ENCODE results near the gene GJD4. TPM values are rescaled to one million over a fixed set of nuclear protein-coding genes. Genes with fewer than 3 reads are reported as not detected.

The GJD4 gene
- total RNA-seq, 4 donors from 2014 or later, result 0.42 to 1.2 TPM; not detected in 2

GRCh38 chr10:35643151-35644049 is 38.3 kb downstream of the GJD4 start:
- peak overlapping the region; percentile 38 for H3K27ac ChIP-seq
- peak in 1 of 2 donors; percentile 74 for DNase-seq (ENCODE audit: low spot score in 2 of 2)

GRCh38 chr10:35644050-35644950 is 39.2 kb downstream of the GJD4 start:
- H3K27ac ChIP-seq, result no peak overlapping the region
- H3K4me1 ChIP-seq, result peaks cover 40% of the 10 kb centered on the region
- peaks cover 5% of the 10 kb centered on the region for H3K27me3 ChIP-seq
- H3K36me3 ChIP-seq, result no peaks in the 10 kb centered on the region
- no peak for TF ChIP-seq POLR2A (IDR thresholded peaks at IDR 0.05)
- TF ChIP-seq POLR2AphosphoS5 (IDR thresholded peaks at IDR 0.05), result no peak
- TF ChIP-seq EP300 (IDR thresholded peaks at IDR 0.05), result no peak
- no peak for TF ChIP-seq CTCF (IDR thresholded peaks at IDR 0.05)
- H3K4me3 ChIP-seq, result peak overlapping the region; percentile 94
- no peaks in the 10 kb centered on the region for H3K9me3 ChIP-seq
- no peak for DNase-seq (ENCODE audit: low spot score in 2 of 2)
- WGBS, result 11% methylated on average over 13 of the region's 13 CpGs

More at GRCh38 chr10:35643151-35644049, 38.3 kb downstream of the GJD4 start:
- H3K4me3 ChIP-seq, result peak overlapping the region; percentile 94
- under 1% methylated on average over 31 of the region's 42 CpGs for WGBS
- peaks cover 7% of the 10 kb centered on the region for H3K27me3 ChIP-seq
- H3K4me1 ChIP-seq, result peaks cover 48% of the 10 kb centered on the region
- TF ChIP-seq POLR2A (IDR thresholded peaks at IDR 0.05) (no peak), EP300 (IDR thresholded peaks at IDR 0.05) (no peak), POLR2AphosphoS5 (IDR thresholded peaks at IDR 0.05) (no peak), CTCF (IDR thresholded peaks at IDR 0.05) (no peak)
- no peaks in the 10 kb centered on the region for H3K9me3 ChIP-seq
- H3K36me3 ChIP-seq, result no peaks in the 10 kb centered on the region

GRCh38 chr10:35650894-35651293 is 45.8 kb downstream of the GJD4 start:
- no peak for TF ChIP-seq EP300 (IDR thresholded peaks at IDR 0.05)
- TF ChIP-seq CTCF (IDR thresholded peaks at IDR 0.05), result no peak
- TF ChIP-seq POLR2A (IDR thresholded peaks at IDR 0.05), result no peak
- no peak for TF ChIP-seq POLR2AphosphoS5 (IDR thresholded peaks at IDR 0.05)
- no peaks in the 10 kb centered on the region for H3K27me3 ChIP-seq
- 42% methylated on average over 3 of the region's 3 CpGs for WGBS

GRCh38 chr10:35652824-35653223 is 47.7 kb downstream of the GJD4 start:
- 82% methylated on average over 2 of the region's 2 CpGs for WGBS
- no peak overlapping the region for H3K27ac ChIP-seq
- no peak for TF ChIP-seq CTCF (IDR thresholded peaks at IDR 0.05)
- no peak for TF ChIP-seq POLR2A (IDR thresholded peaks at IDR 0.05)
- TF ChIP-seq POLR2AphosphoS5 (IDR thresholded peaks at IDR 0.05), result no peak
- TF ChIP-seq EP300 (IDR thresholded peaks at IDR 0.05), result no peak
- no peaks in the 10 kb centered on the region for H3K36me3 ChIP-seq
- no peaks in the 10 kb centered on the region for H3K9me3 ChIP-seq
- no peaks in the 10 kb centered on the region for H3K4me1 ChIP-seq
- DNase-seq (ENCODE audit: low spot score in 2 of 2), result no peak
- H3K4me3 ChIP-seq, result no peak overlapping the region
- H3K27me3 ChIP-seq, result no peaks in the 10 kb centered on the region

More at GRCh38 chr10:35650894-35651293, 45.8 kb downstream of the GJD4 start:
- Histone ChIP-seq H3K4me1 (no peaks in the 10 kb centered on the region), H3K9me3 (no peaks in the 10 kb centered on the region), H3K36me3 (no peaks in the 10 kb centered on the region), H3K27ac (no peak overlapping the region), H3K4me3 (no peak overlapping the region)
- DNase-seq (ENCODE audit: low spot score in 2 of 2), result no peak
